HG03108 (cell line): ENCODE data around the gene HEATR3.

ENCODE experiments used
- ATAC-seq: cut with Tn5 transposase; IDR thresholded peaks from one replicate; pipeline ENCODE4 v1.9.1; 2021; ENCODE audit warnings: moderate library complexity; ENCODE audit not compliant: unreplicated experiment

Gene HEATR3

DNA sequence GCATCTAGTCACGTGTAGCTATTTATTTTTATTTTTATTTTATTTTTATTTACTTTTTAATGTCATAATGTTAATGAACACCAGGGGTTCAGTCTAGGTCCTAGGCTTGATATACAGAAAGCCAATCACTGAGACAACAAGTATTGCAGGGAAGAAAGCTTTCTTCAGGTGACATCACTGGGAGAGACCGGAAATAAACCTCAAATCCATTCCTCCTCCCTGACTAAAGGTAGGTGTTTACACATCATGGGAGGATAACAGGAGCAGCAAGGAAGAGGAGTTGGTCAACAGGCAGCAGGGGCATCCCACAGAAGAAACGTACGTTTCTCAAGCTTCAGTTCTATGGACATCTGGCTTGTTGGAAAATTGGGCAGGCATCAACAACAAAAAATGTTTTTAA, 9.5 kb upstream of the HEATR3 start:
- ATAC-seq: no peak

DNA sequence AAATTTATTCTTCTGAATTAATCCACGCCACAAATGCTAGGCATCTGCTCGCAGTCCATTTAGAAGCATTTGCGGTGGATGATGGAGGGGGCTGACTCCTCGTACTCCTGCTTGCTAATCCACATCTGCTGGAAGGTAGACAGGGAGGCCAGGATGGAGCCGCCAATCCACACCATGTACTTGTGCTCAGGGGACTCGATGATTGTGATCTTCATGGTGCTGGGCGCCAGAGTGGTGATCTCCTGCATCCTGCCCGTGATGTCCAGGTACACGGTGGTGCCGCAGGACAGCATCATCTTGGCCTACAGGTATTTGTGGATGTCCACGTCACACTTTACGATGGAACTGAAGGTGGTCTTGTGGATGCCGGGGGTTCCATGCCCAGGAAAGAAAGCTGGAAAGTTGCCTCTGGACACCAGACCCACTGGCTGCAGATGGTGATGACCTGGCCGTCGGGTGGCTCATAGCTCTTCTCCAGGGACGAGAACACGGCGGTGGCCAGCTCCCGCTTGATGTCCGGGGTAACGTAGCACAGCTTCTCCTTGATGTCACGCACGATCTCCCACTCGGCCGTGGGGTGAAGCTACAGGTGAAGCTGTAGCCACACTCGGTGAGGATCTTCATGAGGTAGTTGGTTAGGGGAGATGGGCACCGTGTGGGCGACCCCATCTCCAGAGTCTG, 7.5 kb upstream of the HEATR3 start:
- ATAC-seq: no peak

DNA sequence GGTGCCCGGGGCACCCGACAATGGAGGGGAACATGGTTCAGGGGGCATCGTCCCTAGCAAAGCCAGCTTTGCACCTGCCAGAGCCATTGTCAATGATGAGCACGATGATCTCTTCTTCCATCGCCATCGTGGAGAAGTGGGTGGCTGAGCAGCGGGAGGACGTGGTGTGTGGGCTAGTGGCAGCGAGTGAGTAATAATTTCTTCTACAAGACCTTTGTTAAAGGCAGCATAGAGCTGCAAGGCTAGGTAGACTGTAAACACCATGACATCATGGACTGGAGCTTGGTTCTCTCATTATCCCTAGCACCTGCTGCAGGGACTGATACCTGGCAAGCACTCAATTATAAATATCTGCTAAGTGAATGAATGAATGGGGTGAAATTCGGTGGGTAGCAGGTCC, 6.7 kb upstream of the HEATR3 start:
- no peak for ATAC-seq

DNA sequence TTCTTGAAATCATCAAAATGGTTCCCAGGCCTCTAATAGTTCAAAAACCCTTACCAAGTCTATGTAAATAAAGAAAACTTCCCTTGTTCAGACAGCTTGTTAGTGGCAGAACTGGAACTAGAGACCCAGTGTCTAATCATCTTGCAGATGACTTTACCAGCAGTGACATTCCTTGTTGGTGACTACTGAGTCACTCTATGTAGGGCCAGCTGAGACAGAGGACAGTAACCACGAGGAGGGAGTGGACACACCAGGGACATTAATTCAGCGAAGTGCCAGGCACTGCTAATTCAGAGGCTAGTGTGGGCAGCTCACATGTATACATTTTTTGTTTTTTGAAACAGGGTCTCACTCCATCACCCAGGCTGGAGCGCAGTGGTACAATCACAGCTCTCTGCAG, 6.1 kb upstream of the HEATR3 start:
- no peak for ATAC-seq

DNA sequence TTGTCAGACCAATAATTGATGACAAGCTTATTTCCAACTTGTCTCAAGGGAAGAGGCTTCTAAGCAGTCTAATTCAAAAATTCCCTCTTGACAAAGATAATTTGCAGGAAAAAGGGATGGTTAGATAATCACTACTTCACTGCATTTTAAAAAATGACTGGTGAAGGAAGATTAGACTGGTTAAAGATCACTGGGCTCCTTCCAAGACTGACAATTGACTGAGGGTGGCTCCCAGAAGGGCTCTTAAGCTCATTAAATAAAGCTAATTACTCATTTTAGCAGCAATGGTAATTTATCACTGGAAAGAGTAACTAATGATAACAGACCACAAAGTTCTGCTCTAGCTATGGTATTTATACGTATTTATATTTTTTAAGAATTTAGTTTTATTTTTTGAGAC, 4.4 kb upstream of the HEATR3 start:
- ATAC-seq: no peak

DNA sequence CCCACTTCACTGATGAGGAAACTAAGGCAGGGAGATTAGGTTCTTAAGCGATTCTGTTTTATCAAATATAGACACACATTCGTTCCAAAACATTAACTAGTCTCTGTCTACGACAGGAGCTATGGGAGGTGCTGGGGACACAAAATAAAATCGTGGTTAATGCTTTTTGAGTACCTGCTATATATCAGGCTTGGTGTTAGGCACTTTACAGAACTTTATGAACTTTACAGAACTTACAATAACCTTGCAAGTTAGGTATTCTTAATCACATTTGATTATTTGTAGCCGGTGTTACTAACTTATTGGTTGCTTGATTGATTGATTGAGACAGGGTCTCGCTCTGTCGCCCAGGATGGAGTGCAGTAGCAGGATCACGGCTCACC, 538 bp upstream of the HEATR3 start:
- no peak for ATAC-seq

DNA sequence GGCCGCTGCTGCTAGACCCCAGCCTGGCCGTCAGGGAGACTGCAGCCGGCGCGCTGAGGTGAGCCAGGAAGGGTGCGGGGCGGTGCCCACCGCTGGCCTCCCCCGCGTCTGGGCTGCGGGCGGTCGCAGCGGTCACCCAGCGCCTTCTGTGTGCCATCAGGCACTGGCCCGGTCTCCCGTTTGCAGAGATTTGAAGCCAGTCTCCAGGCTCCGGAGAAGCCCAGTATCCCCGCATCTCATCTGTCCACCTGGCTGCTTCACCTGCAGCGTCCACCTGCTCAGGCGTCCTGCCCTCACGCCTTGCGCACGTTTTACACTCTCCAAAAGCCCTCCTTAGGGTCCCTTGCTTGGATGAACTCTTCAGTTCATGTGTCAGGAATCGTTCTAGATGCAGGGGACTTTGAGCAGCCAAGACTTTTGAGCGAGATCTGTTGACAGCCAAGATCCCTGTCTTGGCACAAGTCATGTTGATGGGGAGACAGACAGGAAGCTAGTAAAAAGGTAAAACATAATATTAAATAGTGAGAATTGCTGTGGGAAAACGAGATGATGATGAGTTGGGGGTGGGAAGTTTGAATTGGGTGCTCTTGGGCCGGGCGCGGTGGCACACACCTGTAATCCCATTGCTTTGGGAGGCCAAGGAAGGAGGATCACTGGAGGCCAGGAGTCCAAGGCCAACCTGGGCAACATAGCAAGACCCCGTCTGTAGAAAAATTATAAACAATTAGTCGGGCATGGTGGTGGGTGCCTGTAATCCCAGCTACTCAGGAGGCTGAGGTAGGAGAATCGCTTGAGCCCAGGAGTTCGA, 916 bp downstream of the HEATR3 start:
- no peak for ATAC-seq

DNA sequence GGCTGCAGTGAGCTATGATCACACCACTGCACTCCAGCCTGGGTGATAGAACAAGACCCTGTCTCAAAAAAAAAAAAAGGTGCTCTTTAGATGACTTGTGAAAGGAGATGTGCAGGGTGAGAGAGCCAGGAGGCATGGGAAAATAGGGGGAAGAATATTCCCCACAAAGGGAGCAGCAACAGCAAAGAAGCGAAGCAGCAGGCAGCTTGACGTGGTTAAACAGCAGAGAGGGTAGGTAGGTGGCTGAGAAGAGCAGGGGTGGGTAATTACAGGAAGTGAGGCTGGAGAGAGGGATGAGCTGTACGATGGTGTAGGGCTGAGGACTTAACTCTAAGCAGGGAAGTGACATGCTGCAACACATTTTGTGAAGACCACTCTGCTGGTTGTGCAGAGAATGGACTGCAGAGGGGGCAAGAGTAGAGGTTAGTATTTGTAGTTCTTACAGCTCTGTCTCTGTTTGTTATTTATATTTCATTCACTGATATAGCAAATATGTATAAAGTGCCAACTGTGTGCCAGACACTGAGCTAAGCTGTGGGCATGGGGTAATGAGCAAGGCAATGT, 1.6 kb downstream of the HEATR3 start:
- no peak for ATAC-seq

DNA sequence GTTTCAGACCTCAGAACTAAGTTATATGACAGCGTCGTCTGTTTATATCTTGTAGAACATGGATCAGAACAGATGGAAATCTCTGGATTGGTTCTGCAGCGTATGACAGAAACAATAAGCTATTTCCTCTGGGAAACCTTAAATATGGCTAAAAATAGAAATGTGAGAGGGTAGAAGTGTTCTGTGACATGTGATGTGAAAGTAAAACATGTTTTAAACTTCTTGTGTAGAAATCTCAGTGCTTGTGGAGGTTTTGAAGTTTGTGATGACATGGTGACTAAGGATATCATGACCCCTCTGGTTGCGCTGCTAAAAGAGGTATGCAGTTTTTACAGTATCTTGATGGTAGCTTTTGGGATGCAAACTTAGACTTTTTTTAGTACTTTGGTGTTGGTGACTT, 2.8 kb downstream of the HEATR3 start:
- no peak for ATAC-seq

DNA sequence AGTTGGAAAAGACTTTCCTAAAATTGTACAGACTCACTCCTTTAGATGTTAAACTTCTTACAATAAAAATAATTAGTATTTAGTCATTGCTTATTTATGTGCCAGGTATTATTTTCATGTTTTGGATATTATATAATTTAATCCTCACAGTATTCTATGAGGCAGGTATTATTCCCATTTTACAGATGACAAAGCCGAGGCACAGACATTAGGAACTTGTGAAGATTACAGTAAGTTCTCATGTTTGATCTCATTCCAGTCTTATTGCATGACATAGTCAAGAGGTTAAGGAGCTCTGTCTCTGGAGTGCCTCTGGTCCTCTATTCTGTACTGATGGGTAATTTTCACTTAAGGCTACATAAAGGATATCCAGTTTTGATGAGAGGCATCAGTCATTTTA, 3.3 kb downstream of the HEATR3 start:
- ATAC-seq: no peak

DNA sequence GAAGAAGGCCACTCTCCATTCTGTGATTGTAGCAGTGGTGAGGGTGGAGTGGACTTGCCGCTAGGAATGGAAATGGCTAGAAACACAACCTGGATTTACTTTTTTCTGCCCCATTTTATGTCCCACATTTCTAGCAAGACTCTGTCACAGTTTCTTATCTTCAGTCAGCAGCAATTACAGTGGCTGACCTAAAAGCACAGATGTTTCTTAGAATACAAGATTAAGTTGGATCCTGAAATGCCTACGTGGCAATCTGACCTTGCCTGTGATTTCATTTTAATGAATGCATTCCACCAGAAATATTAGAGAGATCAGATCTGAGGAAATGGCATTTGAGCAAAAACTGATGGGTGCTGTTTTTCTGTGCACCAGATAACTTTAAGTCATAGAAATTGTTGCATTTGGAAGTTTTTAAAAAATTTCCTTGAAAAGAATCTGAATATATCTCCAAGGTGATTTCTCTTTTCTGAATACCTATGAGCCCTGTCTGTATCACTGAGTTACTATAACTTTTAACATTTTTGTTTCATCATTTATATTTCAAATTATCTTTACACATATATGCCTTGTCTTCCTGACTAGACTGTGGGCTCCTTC, 5.4 kb downstream of the HEATR3 start:
- ATAC-seq: no peak

DNA sequence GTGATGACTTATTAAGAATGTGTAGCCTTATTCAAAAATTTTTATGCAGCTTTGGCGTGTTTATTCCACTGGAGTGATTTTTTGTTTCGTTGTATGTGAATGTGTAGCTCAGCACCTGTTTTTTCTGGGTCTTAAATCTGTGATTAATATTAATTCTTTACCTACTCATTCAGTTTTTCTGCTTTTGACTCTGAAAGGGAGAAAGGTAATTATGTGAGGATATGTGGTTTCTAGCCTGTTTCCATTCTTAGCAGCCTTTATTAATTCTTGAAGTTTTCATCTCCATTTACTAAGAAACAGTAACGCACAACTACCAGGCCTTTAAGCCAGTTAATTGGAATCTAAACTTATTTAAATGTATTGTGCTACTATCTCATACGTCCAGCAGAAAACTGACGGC, 7.0 kb downstream of the HEATR3 start:
- no peak for ATAC-seq

DNA sequence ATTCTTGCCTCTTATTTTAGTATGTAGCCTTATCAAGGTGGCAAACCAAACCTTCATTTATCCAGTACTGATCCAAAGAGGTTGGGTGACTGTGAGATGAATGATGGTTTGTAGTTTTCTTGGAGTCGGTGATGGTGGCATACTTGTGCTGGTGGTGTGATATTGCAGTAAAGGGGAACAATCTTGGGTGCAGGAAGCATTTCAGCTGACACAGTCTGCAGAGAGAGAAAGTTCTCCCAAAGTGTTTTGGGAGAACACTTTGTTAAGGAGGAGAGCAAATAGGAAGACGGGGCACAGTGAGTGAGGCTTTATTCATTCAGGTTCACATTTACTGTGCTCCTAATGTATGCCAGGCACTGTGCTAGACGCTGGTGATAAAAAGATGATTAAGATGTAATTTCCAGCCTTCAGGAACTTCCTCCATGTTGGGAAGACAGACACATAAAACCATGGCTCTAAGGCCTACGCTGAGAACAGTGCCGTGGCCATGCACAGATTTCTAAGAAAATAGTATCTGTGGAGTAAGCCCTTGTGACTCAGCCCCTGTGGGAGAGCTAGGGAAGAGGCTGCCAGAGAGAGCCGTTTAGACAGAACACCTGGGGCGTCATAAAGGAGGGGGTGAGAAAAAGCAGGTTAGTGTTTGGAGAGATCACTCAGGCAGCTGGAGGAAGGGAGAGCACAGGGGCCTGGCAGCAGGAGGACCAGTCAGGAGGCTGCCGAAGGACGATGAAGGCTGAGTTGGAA, 13.8 kb downstream of the HEATR3 start:
- ATAC-seq: no peak

DNA sequence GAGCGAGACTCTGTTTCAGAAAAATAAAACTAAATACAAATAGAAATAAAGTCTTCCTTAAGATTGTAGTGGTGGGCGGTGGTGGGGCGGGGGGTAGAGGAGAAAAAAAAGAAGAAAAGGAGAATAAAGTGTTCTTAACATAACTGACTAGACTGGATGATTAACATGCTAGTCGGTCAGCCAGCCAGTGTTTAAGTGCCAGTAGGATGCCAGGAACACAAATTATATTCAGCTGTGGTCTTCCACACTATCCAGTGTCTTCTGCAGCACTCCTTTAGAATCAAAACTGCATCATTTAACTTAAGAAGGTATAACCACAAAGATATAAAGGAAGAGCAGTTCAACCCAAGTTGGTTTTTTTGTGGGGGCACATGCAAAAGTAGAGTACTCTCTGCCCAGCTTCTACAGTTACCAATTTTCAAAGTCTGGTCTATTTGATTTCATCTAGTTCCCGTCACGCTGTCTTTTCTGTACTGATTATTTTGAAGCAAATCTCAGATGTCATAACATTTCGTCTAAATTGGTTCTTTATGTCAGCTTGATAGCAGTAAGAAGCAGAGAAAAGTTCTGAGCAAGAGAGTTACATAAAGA, 15.8 kb downstream of the HEATR3 start:
- no peak for ATAC-seq

DNA sequence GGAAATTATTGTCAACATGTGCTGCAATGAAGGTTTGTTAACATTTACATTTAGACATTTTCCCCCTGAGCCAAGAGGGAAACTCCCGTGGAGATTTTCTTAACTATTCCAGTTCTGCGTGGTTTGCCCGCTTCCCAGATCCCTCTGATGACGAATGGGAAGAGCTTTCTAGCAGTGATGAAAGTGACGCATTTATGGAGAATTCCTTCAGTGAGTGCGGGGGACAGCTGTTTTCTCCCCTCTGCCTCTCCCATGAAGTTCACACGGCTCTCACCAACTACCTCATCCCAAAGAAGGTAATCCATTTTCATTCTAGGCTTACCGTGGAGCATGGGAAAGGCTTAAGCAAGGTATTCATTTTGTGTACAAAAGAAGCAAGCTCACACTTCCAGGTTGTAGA, 18.2 kb downstream of the HEATR3 start:
- no peak for ATAC-seq

DNA sequence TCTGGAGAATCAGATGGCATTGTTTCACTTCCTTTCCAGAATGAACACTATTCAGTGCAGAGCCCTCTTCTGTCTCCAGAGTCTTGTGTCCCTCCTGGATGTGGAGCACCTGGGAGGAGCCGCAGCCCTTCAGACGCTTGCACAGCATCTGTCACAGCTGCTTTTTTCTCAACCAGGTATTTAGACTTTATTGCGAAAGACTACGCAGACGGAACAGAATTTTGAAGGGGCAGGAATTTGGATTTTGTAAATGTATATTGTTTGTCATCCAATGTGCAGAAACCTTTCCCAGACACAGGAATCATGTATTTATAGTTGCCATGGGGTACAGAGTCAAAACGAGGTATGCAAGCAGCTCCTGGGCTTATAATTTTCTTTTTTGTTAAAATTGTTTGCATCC, 20.4 kb downstream of the HEATR3 start:
- ATAC-seq: no peak

DNA sequence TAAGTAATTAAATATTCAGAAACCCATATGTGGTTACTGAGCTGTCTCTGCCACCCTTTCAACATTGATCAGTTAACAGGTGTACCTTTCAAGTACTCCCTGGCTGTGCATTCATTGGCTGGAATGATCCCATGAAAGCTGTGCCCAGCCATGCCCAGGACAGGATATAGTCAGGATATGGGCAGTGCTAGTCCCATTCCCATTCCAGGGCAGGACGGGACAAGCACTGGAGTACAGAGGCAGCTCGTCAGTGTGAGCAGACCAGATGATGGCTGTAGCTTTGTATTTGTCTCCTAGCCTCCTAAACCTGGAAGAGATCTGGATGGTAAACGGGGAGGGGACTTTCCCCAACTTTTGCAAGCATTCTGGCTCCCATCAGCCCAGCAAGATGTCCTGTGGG, 22.5 kb downstream of the HEATR3 start:
- ATAC-seq: no peak

DNA sequence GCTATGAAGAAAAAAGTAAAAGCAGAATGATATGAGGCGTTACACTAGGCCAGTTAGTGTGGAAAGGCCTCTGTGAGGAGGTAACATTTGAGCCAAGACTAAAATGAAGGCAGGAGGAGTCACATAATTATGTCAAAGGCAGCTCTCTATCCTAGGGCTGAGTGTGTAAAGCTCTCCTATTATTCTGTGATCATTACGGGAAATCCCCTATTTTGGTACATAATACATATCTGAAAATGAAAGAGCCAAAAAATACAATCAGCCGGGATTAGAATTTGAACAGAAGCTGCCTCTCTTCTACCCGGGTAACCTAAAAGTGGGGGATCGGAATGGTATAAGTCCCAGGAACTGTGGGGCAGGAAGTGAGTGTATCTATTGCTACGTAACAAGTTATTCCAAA, 27.1 kb downstream of the HEATR3 start:
- ATAC-seq: no peak

DNA sequence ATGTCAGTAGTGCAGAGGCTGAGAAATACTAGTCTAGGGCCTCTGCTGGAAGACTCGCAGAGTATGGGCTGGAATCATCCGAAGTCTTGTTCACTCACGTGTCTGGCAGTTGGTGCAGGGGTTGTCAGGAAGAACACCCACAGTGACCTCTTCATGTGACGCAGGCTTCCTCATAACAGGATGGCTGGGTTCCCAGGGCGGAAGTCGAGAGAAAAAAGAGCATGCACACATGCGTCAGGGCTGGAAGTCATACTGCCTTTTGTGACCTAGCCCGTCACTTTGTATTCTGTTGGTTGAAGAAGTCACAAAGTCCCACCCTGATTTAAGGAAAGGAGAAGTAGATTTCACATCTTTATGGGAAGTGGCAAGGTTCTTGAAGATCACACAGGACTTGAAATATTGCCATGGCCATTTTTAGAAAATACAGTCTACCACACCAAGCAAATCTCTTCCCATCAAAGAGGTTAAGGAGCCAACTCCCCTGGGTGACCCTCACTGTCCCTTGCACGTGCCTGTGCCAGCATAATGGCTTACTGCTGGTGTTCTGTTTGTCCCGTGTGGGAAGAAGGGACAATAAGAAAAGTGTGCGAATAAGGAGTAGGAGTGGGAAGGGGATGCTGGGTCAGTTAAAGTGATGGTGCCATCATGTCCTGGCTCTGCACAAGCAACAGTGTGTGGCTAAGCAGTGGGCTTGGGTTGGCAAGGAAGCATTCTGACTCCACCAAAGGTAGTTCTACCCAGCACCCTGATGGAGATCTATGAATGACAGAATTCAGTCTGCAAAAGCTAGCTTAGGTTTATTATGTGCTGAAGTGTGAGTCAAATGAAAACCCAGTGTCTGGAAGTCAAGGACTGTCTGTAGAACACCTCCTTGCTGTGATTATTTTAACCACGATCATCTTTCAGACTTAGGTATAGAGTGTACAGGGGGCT, 28.1 kb downstream of the HEATR3 start:
- ATAC-seq: no peak

DNA sequence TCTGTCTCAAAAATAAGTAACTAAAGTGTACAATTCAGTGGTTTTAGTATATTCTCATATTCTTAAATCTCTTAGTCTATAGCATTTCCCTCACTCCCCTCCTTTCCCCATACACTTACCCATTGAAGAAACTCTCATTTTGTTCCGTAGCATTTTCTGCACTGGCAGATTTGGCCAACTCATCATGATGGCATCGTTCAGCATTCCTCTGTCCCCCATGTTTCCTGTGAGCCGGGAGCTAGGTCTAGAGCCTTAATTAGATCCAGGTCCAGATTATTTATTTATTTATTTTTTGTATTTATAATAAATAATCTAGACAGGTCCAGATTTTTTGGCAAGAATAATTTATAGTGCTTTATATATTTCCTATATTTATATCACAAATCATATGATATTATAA, 31.0 kb downstream of the HEATR3 start:
- ATAC-seq: no peak
